OCI-LY1 (cell line): ENCODE data around the gene SLC1A4.

Source experiments
- EZH2 ChIP-seq: fragments of 200-600 bp; sonication (generic), shearing (Covaris generic); IDR thresholded peaks from 2 replicates; pipeline ENCODE4 v1.8.0; 2017; ENCODE audit warnings: borderline replicate concordance, mixed run types, mild to moderate bottlenecking, antibody characterized with exemption, low read length, moderate library complexity, mixed read lengths
- TF ChIP-seq, protein P1 (sequence below): fragments of 200-600 bp; sonication (generic), shearing (Covaris generic); IDR thresholded peaks from 2 replicates; pipeline ENCODE4 v1.5.1; 2017; ENCODE audit warnings: mild to moderate bottlenecking, antibody characterized with exemption, low read length, moderate library complexity, mixed read lengths

DNA sequence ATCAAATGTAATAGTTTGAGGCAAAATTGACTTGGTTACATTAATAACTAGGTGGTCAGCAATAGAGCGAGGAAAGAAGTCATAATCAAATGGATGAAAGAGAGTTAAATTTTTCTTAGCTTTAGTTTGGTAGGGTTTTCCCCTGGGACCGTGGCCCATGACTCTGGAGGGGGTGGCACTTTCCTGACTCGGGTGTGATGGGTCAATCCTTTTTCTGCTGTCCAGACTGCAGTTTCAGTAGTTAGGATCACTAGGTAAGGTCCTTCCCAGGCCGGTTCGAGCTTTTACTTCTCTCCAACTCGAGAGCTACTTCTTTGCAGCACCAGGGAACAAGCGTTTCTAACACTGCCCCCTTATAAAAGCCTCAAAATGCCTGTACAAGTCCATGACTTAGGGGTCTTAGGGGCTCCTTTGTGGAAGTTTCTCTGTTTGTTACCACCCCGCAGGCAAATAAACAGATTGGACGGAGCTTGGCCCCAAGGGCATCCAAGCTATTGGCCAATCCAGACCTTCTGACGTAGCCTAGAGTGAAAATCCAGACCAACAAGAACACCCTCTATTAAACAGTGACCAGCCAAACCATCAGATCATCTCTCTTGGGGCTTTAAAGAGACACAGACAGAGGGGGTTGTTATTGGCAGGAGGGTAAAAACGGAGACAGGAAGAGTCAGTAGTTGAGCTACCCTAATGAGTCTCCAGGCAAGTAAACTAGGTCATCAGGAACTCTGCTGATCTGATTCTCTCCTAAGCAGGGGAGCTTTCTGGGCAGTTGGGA, 57.6 kb downstream of the SLC1A4 start:
- TF ChIP-seq, protein P1, sequence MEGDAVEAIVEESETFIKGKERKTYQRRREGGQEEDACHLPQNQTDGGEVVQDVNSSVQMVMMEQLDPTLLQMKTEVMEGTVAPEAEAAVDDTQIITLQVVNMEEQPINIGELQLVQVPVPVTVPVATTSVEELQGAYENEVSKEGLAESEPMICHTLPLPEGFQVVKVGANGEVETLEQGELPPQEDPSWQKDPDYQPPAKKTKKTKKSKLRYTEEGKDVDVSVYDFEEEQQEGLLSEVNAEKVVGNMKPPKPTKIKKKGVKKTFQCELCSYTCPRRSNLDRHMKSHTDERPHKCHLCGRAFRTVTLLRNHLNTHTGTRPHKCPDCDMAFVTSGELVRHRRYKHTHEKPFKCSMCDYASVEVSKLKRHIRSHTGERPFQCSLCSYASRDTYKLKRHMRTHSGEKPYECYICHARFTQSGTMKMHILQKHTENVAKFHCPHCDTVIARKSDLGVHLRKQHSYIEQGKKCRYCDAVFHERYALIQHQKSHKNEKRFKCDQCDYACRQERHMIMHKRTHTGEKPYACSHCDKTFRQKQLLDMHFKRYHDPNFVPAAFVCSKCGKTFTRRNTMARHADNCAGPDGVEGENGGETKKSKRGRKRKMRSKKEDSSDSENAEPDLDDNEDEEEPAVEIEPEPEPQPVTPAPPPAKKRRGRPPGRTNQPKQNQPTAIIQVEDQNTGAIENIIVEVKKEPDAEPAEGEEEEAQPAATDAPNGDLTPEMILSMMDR, result no peak
- TF ChIP-seq EZH2, result no peak
